ENCODE measurements around the gene FMN2.

The FMN2 gene

GRCh38 chr1:240109920-240110636 is 18.4 kb downstream of the FMN2 start (continued):
- TF ChIP-seq ZNF211 (tag by site-specific recombination; IDR thresholded peaks at IDR 0.05; ENCODE audit: low read depth) = no peak
- peak; percentile 69 for TF ChIP-seq GLIS1 (tag by site-specific recombination; IDR thresholded peaks at IDR 0.05)
- no peak for TF ChIP-seq ZNF266 (tag by site-specific recombination; IDR thresholded peaks at IDR 0.05; ENCODE audit: low read depth)
- TF ChIP-seq BCL11A (tag by site-specific recombination; IDR thresholded peaks at IDR 0.05; ENCODE audit: low read depth) = no peak
- TF ChIP-seq PRDM4 (tag by site-specific recombination; IDR thresholded peaks at IDR 0.05) = no peak
- no peak for TF ChIP-seq ZNF26 (tag by site-specific recombination; IDR thresholded peaks at IDR 0.05)
- TF ChIP-seq ZNF610 (tag by site-specific recombination; IDR thresholded peaks at IDR 0.05; ENCODE audit: borderline replicate concordance) = peak; percentile 42; the same call in 1 of the 2 replicates
- TF ChIP-seq HOXA7 (CRISPR knock-in tag; IDR thresholded peaks at IDR 0.05; ENCODE audit: borderline replicate concordance) = no peak
- no peak for TF ChIP-seq ZIC2 (tag by site-specific recombination; IDR thresholded peaks at IDR 0.05)
- no peak for TF ChIP-seq ZNF624 (tag by site-specific recombination; IDR thresholded peaks at IDR 0.05)

- Histone ChIP-seq H3K27ac (ENCODE audit: extremely low read depth, low read depth, low read length) (no peak overlapping the region), H3K36me3 (ENCODE audit: control insufficient read depth in 2 of 2, insufficient read depth in 1 of 2, low read length in 2 of 2) (0 out of 3 replicates have a peak, but pooled peaks cover 0 to 5% of the 10 kb centered on the region in 2 experiments), H3K4me3 (ENCODE audit: low read depth, low read length) (no peak overlapping the region), H3K4me1 (ENCODE audit: control insufficient read depth, insufficient read depth, low read length) (peaks cover 23% of the 10 kb centered on the region), H3K9me3 (ENCODE audit: control insufficient read depth, insufficient read depth, low read depth, low read length) (no peaks in the 10 kb centered on the region)
- ChIA-PET POLR2A (interaction anchor here (1.7 kb wide), 1 partner anchor 20 kb away, joined by 6 read pairs; the partner anchor contains the start of gene FMN2), CTCF (interaction anchor here (0.8 to 1.4 kb wide), 3 partner anchors 11 to 19 kb away, joined by 3 to 5 read pairs (median 3); no protein-coding TSS in a partner anchor)
- TF ChIP-seq YY1 (tag by site-specific recombination; IDR thresholded peaks at IDR 0.05) = 0 out of 2 replicates have a peak, but pooled peaks have one; percentile 30
- no peak for TF ChIP-seq KLF7 (tag by site-specific recombination; IDR thresholded peaks at IDR 0.05; ENCODE audit: borderline replicate concordance)
- TF ChIP-seq EGR2 (tag by site-specific recombination; IDR thresholded peaks at IDR 0.05; ENCODE audit: low read depth) = 0 out of 2 replicates have a peak, but pooled peaks have one; percentile 31
Observed at GRCh38 chr1:240111558-240111957, 19.9 kb downstream of the FMN2 start.

- POLR2A ChIA-PET = interaction anchor here (0.6 kb wide), 1 partner anchor 392 kb away, joined by 3 read pairs; no protein-coding TSS in a partner anchor
- no peak overlapping the region for H3K4me3 ChIP-seq (ENCODE audit: low read depth, low read length)
- no peak overlapping the region for H3K27ac ChIP-seq (ENCODE audit: extremely low read depth, low read depth, low read length)
- H3K9me3 ChIP-seq (ENCODE audit: control insufficient read depth, insufficient read depth, low read depth, low read length) = no peaks in the 10 kb centered on the region
- CTCF ChIA-PET = interaction anchor here (0.8 to 1.9 kb wide), 2 partner anchors 29 to 35 kb away, joined by 3 to 6 read pairs; no protein-coding TSS in a partner anchor
- TF ChIP-seq GLIS1 (tag by site-specific recombination; IDR thresholded peaks at IDR 0.05) (peak; percentile 87), ZBTB17 (tag by site-specific recombination; IDR thresholded peaks at IDR 0.05) (no peak), ZIC2 (tag by site-specific recombination; IDR thresholded peaks at IDR 0.05) (peak; percentile 97)
- peaks cover 19% of the 10 kb centered on the region for H3K4me1 ChIP-seq (ENCODE audit: control insufficient read depth, insufficient read depth, low read length)
- no peaks in the 10 kb centered on the region for H3K36me3 ChIP-seq (ENCODE audit: control insufficient read depth in 2 of 2, insufficient read depth in 1 of 2, low read length in 2 of 2)
Observed at GRCh38 chr1:240114222-240114621, 22.5 kb downstream of the FMN2 start.

GRCh38 chr1:240115831-240116230 is 24.1 kb downstream of the FMN2 start:
- ChIA-PET CTCF (no interaction called here), POLR2A (no interaction called here)
- TF ChIP-seq ZNF555 (tag by site-specific recombination; conservative IDR thresholded peaks at IDR 0.05) (no peak), IKZF3 (tag by site-specific recombination; IDR thresholded peaks at IDR 0.05) (no peak), ZNF302 (tag by site-specific recombination; IDR thresholded peaks at IDR 0.05; ENCODE audit: low read depth) (no peak), ZNF521 (tag by site-specific recombination; IDR thresholded peaks at IDR 0.05) (no peak), ZNF341 (tag by site-specific recombination; IDR thresholded peaks at IDR 0.05; ENCODE audit: low read depth) (peak; percentile 23; the same call in 1 of the 2 replicates), ZNF169 (tag by site-specific recombination; IDR thresholded peaks at IDR 0.05) (no peak), ZNF449 (tag by site-specific recombination; IDR thresholded peaks at IDR 0.05) (no peak)
- Histone ChIP-seq H3K9me3 (ENCODE audit: control insufficient read depth, insufficient read depth, low read depth, low read length) (no peaks in the 10 kb centered on the region), H3K36me3 (ENCODE audit: control insufficient read depth in 2 of 2, insufficient read depth in 1 of 2, low read length in 2 of 2) (no peaks in the 10 kb centered on the region), H3K27ac (ENCODE audit: extremely low read depth, low read depth, low read length) (no peak overlapping the region), H3K4me3 (ENCODE audit: low read depth, low read length) (no peak overlapping the region), H3K4me1 (ENCODE audit: control insufficient read depth, insufficient read depth, low read length) (peaks cover 9% of the 10 kb centered on the region)
